Pancreas (tissue), 10 donors: ENCODE results near the gene YEATS2. TPM values are rescaled to one million over a fixed set of nuclear protein-coding genes. Genes with fewer than 3 reads are reported as not detected.

ENCODE experiments used
- ATAC-seq, 4 donors: fragments of 200-7000 bp; cut with Tn5 transposase; one replicate each; pipeline versions ENCODE4 v1.8.0 to v1.9.1; 2020; ENCODE audit warnings: mild to moderate bottlenecking in 4 of 4, moderate library complexity in 4 of 4
- DNase-seq, 6 donors: peaks; one replicate each; pipeline ENCODE4 v3.0.0-alpha.2; 2020
- FAIRE-seq: peaks from 2 replicates; lab custom pipeline; 2012; peaks lifted over from hg19 to GRCh38; lab: Jason Lieb, UNC
- H3K27ac ChIP-seq, 4 donors: fragments of 200-600 bp; sonication (generic); 1 replicate in 3 of 4; 2 replicates in 1 of 4; pipeline versions ENCODE4 v1.5.0 to v1.8.0; 2020
- H3K27me3 ChIP-seq, 4 donors: fragments of 200-600 bp; one replicate each; pipeline ENCODE4 v1.8.0; 2021
- H3K36me3 ChIP-seq, 3 donors: fragments of 200-600 bp; sonication (generic) in 1 of 3; one replicate each; pipeline versions ENCODE4 v1.5.0 to v1.8.0; 2020 to 2021
- H3K4me1 ChIP-seq, 3 donors: fragments of 200-600 bp; one replicate each; pipeline ENCODE4 v1.8.0; 2021
- H3K4me3 ChIP-seq, 4 donors: fragments of 200-600 bp; sonication (generic) in 2 of 4; one replicate each; pipeline versions ENCODE4 v1.5.0 to v1.8.0; 2020 to 2021
- H3K9me3 ChIP-seq, 4 donors: fragments of 200-600 bp; one replicate each; pipeline ENCODE4 v1.8.0; 2021
- WGBS, 2 donors: extraction: QIAGEN DNeasy Blood & Tissue Kit; methylation state at CpG; one replicate each; pipeline ENCODE4 v1.1.7; 2013; 5-methylcytosine and 5-hydroxymethylcytosine counted together
- intact Hi-C, 3 donors: fragments of 100-400 bp; cut with DNase I; formaldehyde crosslinking; loops; one replicate each; pipeline versions ENCODE4 v1.11.1 to v1.14.2; 2022
- polyA plus RNA-seq, 2 donors: library from polyadenylated mRNA; stranded (reverse); fragments of 200-250 nt; gene quantifications; one replicate each; pipeline ENCODE4 v1.2.3, GENCODE V29; 2013
- total RNA-seq, 6 donors: library from RNA; stranded (reverse); fragmentation: NEBNext Ultra II Directional in 4 of 6; extraction: Animal tissue kit (Norgen Biotek cat#: 25700) in 4 of 6; gene quantifications; one replicate each; pipeline versions ENCODE4 v1.2.1 to v1.2.4, GENCODE V29; 2021 to 2023
- TF ChIP-seq, protein P1 (sequence below), 4 donors: fragments of 200-600 bp; sonication (generic) in 3 of 4; IDR thresholded peaks; one replicate each; pipeline versions ENCODE4 v1.5.0 to v1.8.0; 2021; ENCODE audit warnings: antibody characterized with exemption in 4 of 4
- donor health status: healthy with polysubstance abuse.
- donor health status: DM: no; HTN: no; CAD: no; lungs with moderate emphysema.
- donor health status: DM: no; HTN: no; CAD: no.
- donor health status: control.
- donor health status: control.
- donor health status: Bipolar disorder and iron deficiency.
- donor health status: DM: yes; HTN: yes; CAD: no.
- donor health status: DM: no; HTN: no; CAD: no.
- donor health status: DM: no; HTN: no; CAD: no.
- donor health status: DM: yes; HTN: yes; CAD: no.

The YEATS2 gene
- total and polyA plus RNA-seq, 8 donors, result 5.7 to 12.8 (median 6.4) TPM

DNA sequence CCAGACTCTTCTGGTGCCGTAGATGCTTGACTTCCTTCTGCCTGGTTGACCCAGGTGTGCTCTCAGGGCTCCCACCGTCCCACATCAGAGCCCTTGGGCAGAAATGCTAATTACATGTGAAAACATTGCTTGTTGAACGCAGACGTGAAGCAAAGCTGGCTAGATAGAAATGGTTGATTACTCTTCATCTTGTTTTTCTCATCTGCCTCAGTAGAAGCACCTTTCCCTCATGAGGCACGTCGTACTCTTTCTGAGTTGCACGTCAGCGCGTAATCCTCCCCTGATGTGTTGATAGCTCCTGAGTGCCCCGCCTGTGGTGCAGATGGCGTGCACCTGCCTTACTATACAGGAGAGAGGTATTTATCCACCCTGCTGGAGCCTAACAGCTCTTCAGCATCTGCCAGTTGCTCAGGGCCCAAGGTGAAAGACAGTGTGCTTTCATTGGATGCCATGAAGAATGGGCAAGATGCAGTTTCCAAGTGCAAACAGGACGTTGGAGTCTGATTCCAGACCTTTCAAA lies 109.7 kb downstream of the YEATS2 start:
- peaks cover 0 to 34% (median 4%) of the 10 kb centered on the region in 3 donors for H3K36me3 ChIP-seq
- no peaks in the 10 kb centered on the region for H3K27me3 ChIP-seq
- H3K4me3 ChIP-seq, result no peak overlapping the region
- no peak for DNase-seq
- no peak for ATAC-seq
- H3K4me1 ChIP-seq, result peaks cover 13 to 26% (median 25%) of the 10 kb centered on the region in 3 donors
- no peak overlapping the region for H3K27ac ChIP-seq
- TF ChIP-seq, protein P1, sequence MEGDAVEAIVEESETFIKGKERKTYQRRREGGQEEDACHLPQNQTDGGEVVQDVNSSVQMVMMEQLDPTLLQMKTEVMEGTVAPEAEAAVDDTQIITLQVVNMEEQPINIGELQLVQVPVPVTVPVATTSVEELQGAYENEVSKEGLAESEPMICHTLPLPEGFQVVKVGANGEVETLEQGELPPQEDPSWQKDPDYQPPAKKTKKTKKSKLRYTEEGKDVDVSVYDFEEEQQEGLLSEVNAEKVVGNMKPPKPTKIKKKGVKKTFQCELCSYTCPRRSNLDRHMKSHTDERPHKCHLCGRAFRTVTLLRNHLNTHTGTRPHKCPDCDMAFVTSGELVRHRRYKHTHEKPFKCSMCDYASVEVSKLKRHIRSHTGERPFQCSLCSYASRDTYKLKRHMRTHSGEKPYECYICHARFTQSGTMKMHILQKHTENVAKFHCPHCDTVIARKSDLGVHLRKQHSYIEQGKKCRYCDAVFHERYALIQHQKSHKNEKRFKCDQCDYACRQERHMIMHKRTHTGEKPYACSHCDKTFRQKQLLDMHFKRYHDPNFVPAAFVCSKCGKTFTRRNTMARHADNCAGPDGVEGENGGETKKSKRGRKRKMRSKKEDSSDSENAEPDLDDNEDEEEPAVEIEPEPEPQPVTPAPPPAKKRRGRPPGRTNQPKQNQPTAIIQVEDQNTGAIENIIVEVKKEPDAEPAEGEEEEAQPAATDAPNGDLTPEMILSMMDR (IDR thresholded peaks at IDR 0.05), result no peak
- no peak for FAIRE-seq
- WGBS, 2 donors, result 93% methylated on average over 12 of the region's 12 CpGs
- intact Hi-C loops, result no loop called here
- no peaks in the 10 kb centered on the region for H3K9me3 ChIP-seq

DNA sequence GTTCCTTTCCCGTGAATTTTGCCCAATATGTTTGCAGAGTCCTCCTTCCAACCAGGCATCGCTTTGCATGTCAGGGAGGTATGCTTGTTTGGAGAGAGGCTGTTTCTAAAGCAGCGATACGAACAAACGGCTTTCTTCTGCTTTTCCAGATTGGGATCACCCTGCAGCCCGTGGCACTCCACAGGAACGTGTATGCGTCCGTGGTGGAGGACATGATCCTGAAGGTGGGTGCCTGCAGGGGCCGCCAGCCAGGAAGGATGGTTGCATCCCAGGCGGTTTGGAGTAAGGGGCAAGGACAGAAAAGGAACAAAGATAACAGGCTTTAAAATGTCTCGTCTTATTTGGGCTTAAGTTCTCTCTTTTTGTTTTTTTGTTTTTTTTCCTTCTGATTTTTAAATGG lies 110.3 kb downstream of the YEATS2 start:
- TF ChIP-seq, protein P1 (IDR thresholded peaks at IDR 0.05), result no peak
- Histone ChIP-seq H3K4me3 (no peak overlapping the region), H3K9me3 (no peaks in the 10 kb centered on the region), H3K4me1 (peaks cover 13 to 26% (median 25%) of the 10 kb centered on the region in 3 donors), H3K27ac (no peak overlapping the region), H3K27me3 (no peaks in the 10 kb centered on the region), H3K36me3 (peaks cover 0 to 28% (median 4%) of the 10 kb centered on the region in 3 donors)
- FAIRE-seq, result no peak
- ATAC-seq, result no peak
- no peak for DNase-seq
- WGBS, 2 donors, result 95 to 97% methylated on average over 12 of the region's 12 CpGs
- intact Hi-C loops, result no loop called here

- Histone ChIP-seq H3K4me1 (peaks cover 13 to 26% (median 25%) of the 10 kb centered on the region in 3 donors), H3K27ac (peak overlapping the region in 3 of 4 donors; percentile 28 to 87 (median 75)), H3K36me3 (peaks cover 0 to 26% (median under 1%) of the 10 kb centered on the region in 3 donors), H3K27me3 (no peaks in the 10 kb centered on the region), H3K9me3 (no peaks in the 10 kb centered on the region), H3K4me3 (no peak overlapping the region)
- FAIRE-seq (no peak), ATAC-seq (no peak), DNase-seq (no peak)
- WGBS, 2 donors, result 95 to 99% methylated on average over 11 of the region's 11 CpGs
- intact Hi-C loops, result no loop called here
- TF ChIP-seq, protein P1 (IDR thresholded peaks at IDR 0.05), result no peak
These were observed 110.8 kb downstream of the YEATS2 start for GRCh38 chr3:183808355-183808754.

- Histone ChIP-seq H3K9me3 (no peaks in the 10 kb centered on the region), H3K4me1 (peaks cover 13 to 26% (median 25%) of the 10 kb centered on the region in 3 donors), H3K36me3 (peaks cover 0 to 23% (median 0%) of the 10 kb centered on the region in 3 donors), H3K27me3 (no peaks in the 10 kb centered on the region), H3K4me3 (no peak overlapping the region), H3K27ac (peak overlapping the region; percentile 74 to 87 (median 80))
- FAIRE-seq (no peak), DNase-seq (no peak), ATAC-seq (peak; percentile 52 to 75 (median 64))
- WGBS, 2 donors, result 34 to 37% methylated on average over 5 of the region's 5 CpGs
- TF ChIP-seq, protein P1 (IDR thresholded peaks at IDR 0.05), result no peak
- intact Hi-C loops, result no loop called here
These were observed 111.7 kb downstream of the YEATS2 start for GRCh38 chr3:183809270-183809669.
